Measurements from ENCODE around the gene TF.

Gene TF

DNA sequence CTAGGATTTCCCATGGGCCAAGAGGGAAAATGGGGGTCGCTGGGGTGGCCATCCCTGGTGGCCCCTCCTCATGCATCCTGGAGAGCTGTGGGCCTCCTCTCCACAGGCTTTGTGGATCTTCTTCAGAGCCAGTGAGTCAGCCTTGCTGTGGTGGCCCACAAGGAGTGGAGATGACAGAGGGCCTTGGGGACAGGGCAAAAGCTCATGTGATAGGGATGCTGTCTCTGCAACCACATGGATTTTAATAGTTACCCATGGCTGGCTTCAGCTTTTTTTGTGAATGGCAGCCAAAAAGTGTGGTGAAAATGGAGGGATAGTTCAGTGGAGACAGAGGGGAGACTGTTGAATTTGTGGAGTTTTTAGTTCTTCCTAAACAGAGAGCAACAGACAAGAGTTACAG lies 1.2 kb downstream of the TF start:
- DNase-seq (ENCODE audit: low spot score): no peak

DNA sequence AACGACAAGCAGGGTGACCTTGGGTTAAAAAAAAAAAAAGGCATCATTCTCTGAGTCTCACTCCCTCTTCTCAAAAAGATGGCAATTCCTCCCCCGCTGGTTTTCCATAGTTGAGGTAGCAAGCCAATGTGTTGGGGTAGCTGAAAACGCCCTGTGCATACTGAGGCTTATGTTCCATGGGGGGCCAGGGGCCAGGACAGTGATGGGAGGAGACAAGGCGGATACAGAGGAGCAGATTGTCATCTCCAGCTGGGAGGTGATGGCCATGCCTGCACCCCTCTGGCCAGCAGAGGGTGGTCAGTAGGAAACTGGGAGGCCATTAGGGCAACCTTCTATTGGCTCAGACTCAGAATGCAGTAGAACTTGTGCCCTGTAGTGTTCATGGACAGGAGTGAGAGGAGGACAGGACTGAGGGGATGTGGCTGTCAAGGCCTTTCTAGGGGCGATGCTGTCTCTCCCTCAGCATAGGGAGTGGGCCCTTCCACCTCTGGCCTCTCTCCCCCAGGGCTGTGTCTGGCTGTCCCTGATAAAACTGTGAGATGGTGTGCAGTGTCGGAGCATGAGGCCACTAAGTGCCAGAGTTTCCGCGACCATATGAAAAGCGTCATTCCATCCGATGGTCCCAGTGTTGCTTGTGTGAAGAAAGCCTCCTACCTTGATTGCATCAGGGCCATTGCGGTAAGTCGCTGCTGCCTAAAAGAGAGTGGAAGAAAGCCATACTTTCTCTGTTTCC lies 1.9 kb downstream of the TF start:
- DNase-seq (ENCODE audit: low spot score): no peak

DNA sequence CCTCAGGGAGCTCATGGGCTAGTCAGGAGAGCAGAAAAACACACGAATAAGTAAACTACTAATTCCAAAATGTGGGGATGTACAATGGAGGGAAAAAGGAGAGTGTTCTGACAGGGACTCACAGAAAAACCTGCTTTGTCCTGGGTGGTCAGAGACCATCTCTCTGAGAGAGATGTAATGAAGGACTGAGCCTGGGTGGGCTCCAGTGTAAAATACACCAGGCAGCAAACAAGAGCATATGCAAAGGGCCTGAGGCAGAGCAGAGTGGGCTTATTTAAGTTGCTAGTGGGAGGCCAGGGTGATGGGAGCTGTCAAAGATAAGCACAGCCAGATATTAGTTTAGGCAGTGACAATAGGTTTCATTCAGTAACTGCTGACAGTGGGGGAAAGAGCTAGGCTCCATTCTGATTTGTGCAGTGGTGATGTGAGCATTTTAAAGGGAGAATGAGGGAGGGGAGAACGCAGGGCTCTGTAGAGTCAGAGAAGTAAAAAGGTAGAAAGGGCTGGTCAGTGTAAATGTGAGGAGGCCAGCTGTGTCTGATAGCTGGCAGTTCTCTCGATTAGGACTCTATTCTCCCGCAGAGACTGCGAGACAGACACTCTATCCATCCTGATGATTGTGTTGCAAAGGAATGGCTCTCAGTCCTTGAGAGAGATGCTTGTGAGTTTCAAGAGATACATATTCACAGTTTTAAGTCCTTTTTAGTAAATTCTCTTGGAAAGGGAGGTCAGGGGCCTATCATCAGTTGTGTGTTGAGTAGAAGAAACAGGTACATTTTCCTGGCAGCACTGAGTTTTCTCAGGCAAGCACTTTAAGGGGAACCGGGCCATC lies 3.5 kb downstream of the TF start:
- no peak for DNase-seq (ENCODE audit: low spot score)

DNA sequence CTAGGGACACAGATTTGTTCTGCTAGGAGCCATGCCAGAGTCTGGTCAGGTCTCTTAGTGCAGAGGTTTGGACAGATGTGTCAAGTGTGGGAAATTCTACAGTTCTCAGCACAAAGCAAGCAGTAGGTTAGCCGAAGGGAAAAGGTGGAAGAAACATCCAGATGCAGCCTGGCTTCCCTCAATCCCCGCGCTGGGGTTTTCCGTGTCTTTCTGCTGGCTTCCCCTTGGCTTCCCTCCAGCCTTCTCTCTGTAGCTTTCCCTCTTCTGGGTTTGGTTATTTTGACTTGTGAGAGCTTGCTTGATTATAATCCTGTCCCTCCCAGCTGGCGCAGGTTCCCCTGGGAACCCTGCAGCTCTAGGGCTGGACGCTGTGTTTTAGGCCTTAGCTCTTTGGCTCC lies 4.1 kb downstream of the TF start:
- DNase-seq (ENCODE audit: low spot score): no peak

DNA sequence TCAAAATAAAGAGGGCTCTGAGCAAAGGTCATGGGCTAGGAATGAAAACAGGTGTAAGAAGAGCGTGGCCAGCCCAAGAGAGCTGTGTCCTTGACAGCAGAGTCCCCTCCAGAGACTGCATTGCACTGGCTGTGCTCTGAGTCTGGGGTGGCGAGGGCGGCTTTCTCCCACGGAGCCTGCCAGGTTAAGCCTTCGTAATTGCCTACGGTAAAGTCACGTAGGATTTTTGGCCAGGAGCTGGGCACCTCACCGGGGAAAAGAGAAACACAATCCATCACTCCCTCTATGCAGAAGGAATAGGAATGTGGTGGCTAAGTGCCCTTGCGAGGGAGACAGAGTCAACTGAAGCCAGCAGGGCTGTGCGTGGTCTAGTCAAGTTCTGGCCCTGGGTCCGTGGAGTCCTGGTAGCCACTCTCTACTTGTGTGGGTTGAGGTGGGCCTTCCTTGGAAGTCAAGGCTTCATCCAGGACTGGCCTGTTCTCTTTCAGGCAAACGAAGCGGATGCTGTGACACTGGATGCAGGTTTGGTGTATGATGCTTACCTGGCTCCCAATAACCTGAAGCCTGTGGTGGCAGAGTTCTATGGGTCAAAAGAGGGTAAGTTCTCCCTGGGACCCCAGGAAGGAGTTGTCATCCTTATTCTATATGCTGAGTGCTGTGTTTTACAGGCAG lies 7.0 kb downstream of the TF start:
- no peak for DNase-seq (ENCODE audit: low spot score)

DNA sequence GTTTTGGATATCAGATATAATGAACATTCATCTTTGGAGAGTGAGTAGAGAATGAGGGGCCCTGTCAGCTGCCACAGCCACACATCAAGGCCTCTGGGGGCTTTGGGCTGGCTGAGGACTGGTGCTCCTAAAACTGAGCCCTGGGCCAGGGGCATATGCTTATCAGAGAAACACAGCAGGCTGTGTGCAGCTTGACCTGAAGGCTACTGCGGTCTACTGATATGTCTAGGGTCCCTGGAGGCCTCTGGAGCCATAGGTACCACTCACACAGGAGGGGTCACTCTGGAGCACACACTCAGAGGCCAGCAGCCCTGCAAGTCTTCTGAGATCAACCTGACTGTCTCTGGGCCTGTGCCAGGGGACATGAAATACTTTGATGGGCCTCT lies 7.6 kb downstream of the TF start:
- no peak for DNase-seq (ENCODE audit: low spot score)

DNA sequence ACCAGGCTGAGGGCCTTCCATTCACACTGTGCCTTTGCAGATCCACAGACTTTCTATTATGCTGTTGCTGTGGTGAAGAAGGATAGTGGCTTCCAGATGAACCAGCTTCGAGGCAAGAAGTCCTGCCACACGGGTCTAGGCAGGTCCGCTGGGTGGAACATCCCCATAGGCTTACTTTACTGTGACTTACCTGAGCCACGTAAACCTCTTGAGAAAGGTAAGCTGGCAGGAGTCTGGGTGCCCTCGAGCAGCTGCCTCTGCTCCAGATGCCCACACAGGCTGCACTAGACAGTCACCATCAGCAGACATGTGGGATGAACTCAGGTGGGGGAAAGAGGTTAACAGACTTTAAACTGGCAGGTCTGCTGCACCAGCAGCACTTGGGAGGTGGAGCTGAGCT lies 8.3 kb downstream of the TF start:
- DNase-seq (ENCODE audit: low spot score): no peak

DNA sequence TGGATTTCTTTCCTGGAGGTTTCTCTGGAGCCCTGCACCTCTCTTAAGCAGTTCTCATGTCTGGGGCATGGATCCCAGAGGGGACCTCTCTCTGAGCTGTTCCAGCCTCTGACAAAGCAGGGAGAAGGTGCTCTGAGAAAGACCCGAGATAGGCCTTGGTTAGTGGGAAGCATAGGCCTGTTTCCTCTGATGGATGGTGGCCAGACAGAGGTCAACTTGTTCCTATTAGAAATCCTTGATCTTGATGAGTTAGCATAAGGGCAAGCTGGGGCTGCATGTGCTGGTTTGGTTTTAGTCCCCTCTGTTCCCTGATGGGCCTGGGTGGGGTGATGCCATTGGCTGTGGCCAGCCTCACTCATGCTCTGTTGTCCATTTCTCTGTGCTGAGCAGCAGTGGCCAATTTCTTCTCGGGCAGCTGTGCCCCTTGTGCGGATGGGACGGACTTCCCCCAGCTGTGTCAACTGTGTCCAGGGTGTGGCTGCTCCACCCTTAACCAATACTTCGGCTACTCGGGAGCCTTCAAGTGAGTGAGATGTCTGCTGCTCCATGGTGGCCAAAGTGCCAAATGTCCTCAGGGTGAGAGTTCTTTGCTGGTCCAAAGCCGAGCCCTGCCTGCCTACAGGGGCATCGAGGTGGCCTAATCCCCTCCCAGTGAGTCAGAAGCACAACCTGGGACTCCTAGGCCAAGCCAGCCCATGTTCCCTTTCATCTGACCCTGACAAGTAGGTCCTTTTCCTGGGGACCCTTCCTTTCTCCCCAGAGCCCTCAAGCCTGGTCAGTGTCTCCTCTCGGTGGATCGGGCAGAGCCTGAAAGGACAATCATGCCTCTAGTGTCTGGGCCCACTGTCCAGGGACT lies 9.0 kb downstream of the TF start:
- DNase-seq (ENCODE audit: low spot score): no peak

DNA sequence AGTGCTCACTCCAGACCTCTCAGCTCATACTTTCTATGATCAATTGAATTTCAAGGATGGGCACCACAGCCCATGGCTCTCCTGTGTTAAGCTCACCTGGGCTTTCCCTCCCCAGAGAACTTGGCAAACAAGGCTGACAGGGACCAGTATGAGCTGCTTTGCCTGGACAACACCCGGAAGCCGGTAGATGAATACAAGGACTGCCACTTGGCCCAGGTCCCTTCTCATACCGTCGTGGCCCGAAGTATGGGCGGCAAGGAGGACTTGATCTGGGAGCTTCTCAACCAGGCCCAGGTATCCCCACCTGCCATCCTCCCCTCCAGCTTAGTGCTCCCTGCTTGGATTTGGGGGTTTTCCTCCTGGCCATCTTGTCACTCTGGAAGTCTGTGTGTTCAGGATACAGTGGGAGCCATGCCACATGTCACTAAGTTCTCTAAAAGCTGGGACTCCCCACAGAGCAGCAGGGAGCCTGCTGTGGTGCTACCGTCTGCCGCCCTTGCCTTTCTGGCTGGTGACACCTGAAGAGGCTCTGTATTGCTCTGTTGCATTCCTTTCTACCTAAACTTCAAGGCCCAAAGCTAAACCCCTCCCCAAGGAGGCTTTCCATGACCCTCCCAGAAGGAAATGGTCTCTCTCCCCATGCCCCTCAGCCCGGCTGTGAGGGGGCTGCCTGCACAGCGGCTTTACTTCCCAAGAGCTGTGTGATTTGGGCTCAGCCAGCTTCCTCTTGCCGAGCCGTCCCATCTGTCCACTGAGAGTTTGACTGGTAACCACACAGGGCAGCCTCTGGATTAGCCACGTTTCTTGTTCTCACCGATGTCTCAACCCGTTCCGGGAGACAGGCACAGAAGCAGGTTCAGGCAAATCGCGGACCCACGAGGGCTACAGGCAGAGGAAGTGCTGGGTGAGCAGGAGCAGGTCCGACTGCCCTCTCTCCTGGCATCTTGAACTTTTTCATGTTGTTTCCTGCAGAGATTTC lies 10.8 kb downstream of the TF start:
- DNase-seq (ENCODE audit: low spot score): no peak

DNA sequence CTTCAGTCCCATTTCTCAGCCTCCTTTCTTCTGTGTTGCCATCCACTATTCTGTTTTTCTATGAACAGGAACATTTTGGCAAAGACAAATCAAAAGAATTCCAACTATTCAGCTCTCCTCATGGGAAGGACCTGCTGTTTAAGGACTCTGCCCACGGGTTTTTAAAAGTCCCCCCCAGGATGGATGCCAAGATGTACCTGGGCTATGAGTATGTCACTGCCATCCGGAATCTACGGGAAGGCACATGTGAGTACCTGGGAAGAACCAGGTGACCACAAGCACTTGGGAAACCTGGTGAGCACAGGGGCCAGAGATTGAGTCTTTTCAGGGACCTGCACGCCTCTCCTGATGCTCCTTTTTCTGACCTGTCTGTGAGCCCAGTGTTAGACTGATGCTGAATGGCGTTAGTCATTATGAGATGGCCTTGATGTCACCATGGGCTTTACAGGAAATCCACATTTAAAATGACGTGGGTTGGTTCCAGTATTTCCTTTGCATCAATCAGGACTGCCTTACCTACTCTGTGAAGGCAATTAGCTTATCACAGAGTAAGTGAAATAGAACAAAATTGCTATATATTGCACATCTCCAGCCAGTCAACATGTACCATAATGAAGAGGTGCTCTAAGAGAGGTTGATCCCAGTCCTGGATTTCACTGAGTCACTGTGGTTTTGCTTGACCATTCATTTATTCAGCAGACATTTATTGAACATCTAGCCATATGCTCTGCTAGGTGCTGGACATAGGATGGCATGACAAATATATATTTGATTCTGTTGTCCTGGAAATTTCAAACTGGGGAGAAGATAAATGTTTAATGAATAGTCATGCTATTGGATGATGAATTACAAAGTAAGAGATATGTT lies 11.7 kb downstream of the TF start:
- DNase-seq (ENCODE audit: low spot score): no peak

DNA sequence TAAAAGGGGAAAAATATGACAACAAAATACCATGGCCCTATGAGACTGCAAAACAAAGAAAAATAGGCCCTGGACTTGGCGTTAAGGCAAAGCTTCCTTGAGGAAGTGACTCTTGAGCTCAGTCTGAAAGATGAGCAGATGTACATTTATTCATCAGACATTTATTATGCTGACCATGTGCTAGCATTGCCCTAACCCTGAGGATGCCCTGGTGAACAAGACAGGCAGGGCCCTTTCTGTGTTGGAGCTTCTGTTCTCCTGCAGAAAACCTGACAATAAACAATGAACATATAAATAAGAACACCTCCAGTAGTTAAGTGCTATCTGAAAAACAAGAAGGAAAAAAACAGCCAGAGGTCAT lies 12.4 kb downstream of the TF start:
- no peak for DNase-seq (ENCODE audit: low spot score)

DNA sequence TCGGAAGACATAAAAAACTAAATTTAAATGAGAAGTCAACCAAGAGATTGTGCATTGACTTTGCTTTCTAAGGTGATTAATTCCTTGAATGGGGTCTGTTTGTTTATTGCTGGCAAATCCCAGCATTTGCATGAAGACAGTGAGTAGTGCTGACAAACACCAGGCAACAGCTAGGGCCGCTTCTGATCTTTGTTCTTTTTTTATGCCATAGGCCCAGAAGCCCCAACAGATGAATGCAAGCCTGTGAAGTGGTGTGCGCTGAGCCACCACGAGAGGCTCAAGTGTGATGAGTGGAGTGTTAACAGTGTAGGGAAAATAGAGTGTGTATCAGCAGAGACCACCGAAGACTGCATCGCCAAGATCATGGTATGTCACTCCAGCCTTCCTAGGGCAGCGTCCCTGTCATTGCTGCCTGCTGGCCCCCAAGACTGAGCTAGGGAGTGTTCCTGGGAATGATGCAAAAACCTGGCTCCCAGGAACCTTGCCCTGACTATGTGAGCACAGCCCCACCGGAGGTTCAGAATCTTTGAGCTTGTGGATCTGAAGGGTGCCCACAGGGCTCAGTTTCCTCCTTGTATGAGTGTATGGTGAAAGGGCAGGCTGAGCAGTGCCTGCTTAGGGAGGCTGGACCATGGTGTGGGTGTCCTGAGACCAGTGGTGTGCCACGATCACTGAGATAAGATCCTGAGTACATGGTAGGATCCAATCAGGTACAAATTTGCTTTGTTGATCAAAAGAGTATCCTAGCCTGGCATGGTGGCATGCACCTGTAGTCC lies 13.0 kb downstream of the TF start:
- no peak for DNase-seq (ENCODE audit: low spot score)

DNA sequence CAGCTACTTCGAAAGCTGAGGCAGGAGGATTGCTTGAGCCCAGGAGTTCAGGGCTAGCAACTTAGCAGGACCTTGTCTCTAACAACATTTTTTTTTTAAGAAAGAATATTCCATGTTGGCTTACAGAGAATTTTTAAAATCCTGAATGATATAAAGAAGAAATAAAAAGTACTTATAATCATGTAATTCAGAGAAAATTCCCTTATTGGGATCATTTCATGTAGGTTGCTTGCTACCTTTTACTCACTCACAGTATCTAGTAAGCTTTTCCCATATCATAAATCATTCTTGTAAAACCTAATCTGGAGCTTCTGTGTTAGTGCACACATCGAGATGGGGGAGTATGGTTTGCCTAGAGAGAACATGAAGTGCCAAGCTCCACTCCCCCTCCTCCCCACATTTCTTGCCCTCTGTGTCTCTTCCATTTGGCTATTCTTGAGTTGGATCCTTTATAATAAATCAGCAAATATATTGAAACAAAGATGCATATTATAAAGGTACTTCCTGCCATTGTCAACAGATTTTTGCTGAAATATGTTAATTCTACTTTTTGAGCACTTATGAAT lies 13.6 kb downstream of the TF start:
- no peak for DNase-seq (ENCODE audit: low spot score)

DNA sequence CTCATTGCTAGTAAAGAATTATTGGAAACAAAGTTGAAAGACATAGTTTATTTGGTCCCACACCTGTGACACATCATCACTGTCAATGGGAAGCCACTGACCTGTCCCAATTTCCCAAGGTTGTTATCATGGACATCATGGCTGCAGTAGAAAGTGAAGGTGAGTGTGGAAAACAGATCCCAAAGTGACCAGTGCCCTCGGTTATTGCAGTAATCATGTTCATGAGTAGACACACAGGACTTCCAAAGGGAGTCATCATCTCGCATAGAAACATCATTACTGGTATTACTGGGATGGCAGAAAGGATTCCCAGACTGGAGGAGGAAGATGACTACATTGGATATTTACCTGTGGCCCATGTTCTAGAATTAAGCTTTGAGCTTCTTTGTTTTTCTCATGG lies 14.7 kb downstream of the TF start:
- DNase-seq (ENCODE audit: low spot score): no peak

DNA sequence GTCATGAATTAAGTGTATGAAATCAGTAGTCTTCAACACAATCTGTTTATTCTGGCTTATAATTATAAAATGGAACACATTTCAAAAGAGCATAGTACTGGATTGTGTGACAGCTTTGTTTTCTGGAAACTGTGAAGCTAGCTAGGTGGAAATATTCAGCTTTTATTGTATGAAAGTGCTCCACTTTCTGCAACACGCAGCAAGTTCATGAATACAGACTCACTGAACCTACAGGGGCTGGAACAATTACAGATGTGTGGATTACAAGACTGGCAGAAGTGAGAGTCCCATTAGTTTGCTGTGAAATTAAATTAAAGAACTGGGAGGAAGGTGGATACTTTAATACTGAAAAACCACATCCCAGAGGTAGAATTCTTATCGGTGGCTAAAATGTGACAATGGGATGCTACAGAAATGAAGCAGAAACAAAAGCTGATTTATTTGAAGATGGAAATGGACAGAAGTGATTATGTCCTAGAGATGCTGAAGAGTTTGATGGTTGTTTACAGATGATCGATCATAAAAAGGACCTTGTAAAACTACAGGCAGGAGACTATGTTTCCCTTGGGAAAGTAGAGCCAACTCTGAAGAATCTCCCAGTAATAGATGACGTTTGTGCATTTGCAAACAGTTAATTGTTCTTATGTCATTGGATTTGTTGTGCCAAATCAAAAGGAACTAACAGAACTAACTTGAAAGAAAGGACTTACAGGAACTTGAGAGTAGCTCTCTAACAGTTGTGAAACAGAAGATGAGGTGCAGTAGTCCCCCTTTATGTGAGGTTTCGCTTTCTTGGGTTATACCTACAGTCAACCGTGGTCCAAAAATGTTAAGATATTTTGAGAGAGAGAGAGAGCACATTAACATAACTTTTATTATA lies 15.7 kb downstream of the TF start:
- DNase-seq (ENCODE audit: low spot score): no peak

DNA sequence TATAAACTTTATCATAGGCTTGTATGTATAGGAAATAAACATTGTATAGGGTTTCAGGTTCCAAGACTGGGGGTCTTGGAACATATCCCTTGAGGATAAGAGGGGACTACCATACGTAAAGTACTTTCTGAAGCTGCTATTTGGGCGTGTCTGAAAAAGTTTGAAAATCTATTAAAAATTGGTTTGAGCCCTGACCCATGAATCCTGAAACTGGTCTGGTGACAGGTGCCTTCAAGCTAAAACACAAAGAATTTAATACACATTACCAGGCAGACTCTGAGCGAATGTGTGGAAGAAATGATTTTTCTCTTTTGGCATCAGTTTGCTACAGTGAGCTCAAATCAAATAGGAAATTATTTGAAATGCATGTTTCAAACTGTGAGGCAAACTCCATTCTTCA lies 16.3 kb downstream of the TF start:
- DNase-seq (ENCODE audit: low spot score): no peak

DNA sequence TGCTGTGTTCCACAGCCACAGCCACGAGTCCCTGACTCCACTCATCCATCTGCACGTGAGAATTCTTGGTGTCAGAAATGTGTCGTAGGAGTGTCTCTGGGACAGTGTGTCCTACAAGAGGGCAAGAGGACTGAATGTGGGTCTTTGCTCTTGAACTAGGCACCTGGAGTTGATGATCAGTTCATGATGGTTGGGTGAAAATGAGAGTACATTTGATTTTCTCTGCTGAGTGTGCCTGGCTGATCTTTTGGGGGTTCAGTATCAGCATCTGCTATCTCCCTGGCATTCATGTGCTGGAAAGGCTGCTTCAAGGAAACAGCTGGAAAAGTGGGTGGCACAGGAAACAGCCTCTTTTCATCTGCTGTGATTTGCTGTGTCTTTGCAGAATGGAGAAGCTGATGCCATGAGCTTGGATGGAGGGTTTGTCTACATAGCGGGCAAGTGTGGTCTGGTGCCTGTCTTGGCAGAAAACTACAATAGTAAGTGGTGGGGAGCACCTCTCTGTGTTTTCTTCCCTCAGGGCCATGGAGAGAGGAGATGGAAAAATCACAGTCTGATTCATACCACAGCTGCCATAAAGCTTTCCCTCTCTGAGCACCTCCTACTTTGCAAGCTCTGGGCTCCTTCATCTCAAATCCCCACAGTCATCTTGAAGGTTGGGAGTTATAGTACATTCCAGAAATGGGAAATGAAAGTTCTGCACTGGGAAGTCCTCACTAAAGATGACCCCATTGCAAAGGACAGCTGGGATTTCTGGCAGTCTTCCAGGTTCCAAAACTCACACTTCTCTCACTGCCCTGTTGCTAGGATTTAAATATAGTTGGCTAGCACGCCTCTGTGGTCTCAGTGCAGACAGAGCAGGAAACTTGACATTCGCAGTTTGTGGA lies 17.8 kb downstream of the TF start:
- no peak for DNase-seq (ENCODE audit: low spot score)
